ENCODE data around the gene ZFAND2A. TPM values are rescaled to one million over a fixed set of nuclear protein-coding genes. Genes with fewer than 3 reads are reported as not detected.
"Not testable (repeated sequence)": the region's sequence is repeated elsewhere in the genome, so short reads cannot be mapped to it uniquely, and the experiment has no call there.

ZFAND2A gene
- polyA plus RNA-seq, 1 donor (not counting 4 experiments of a cell fraction or from before 2014, with no cell fraction given): 25.5 TPM

- DNase-seq (ENCODE audit: low read depth, low spot score) (no peak), FAIRE-seq (no peak)
- H2AFZ ChIP-seq (ENCODE audit: control insufficient read depth, low read length): no peak overlapping the region
- H3K4me1 ChIP-seq (ENCODE audit: control insufficient read depth, extremely low read depth, insufficient read depth, low read length): peaks cover 3% of the 10 kb centered on the region
- no peaks in the 10 kb centered on the region for H3K9me3 ChIP-seq (ENCODE audit: control insufficient read depth, low read depth, low read length)
- dilution Hi-C loops (cut with MboI; ENCODE audit: extremely low pct_ligation_motif_present, low sequenced_read_pairs): no loop called here
- no peaks in the 10 kb centered on the region for H3K79me2 ChIP-seq (ENCODE audit: control insufficient read depth, insufficient read depth, low read length)
- no peak for TF ChIP-seq EZH2 (IDR thresholded peaks at IDR 0.05; ENCODE audit: low read length)
- TF ChIP-seq CTCF (optimal IDR thresholded peaks at IDR 0.05 in 1 of 3, IDR thresholded peaks at IDR 0.05 in 1 of 3, conservative IDR thresholded peaks at IDR 0.05 in 1 of 3; ENCODE audit: extremely low read depth in 1 of 3, insufficient read depth in 2 of 3, low read length in 3 of 3): no peak
- H4K20me1 ChIP-seq (ENCODE audit: control insufficient read depth, extremely low read depth, insufficient read depth, low read length): no peaks in the 10 kb centered on the region
- peaks cover 36% of the 10 kb centered on the region for H3K27me3 ChIP-seq (ENCODE audit: control insufficient read depth, extremely low read depth, insufficient read depth, low read length)
- H3K27ac ChIP-seq (ENCODE audit: control insufficient read depth, insufficient read depth, low read length): no peak overlapping the region
- no peaks in the 10 kb centered on the region for H3K9me1 ChIP-seq (ENCODE audit: control insufficient read depth, extremely low read depth, insufficient read depth, low read length)
- H3K4me2 ChIP-seq (ENCODE audit: control insufficient read depth, extremely low read depth, insufficient read depth, low read depth, low read length): no peak overlapping the region
- no peaks in the 10 kb centered on the region for H3K36me3 ChIP-seq (ENCODE audit: control insufficient read depth in 2 of 2, extremely low read depth in 1 of 2, insufficient read depth in 2 of 2, low read length in 2 of 2)
- no peak overlapping the region for H3K4me3 ChIP-seq (ENCODE audit: control insufficient read depth in 2 of 3, extremely low read depth in 1 of 3, insufficient read depth in 2 of 3, low read depth in 1 of 3, low read length in 3 of 3)
- no peak overlapping the region for H3K9ac ChIP-seq (ENCODE audit: control insufficient read depth, extremely low read depth, insufficient read depth, low read length)
Observed at GRCh38 chr7:1196950-1197349, 37.0 kb upstream of the ZFAND2A start.

- dilution Hi-C loops (cut with MboI; ENCODE audit: extremely low pct_ligation_motif_present, low sequenced_read_pairs); FAIRE-seq: not testable (repeated sequence)
Observed at GRCh38 chr7:1196441-1196840, 36.4 kb upstream of the ZFAND2A start.

More at GRCh38 chr7:1196441-1196840, 36.4 kb upstream of the ZFAND2A start:
- not testable (repeated sequence) for H3K27ac ChIP-seq (ENCODE audit: control insufficient read depth, insufficient read depth, low read length); H2AFZ ChIP-seq (ENCODE audit: control insufficient read depth, low read length); H3K36me3 ChIP-seq (ENCODE audit: control insufficient read depth in 2 of 2, extremely low read depth in 1 of 2, insufficient read depth in 2 of 2, low read length in 2 of 2); H3K4me2 ChIP-seq (ENCODE audit: control insufficient read depth, extremely low read depth, insufficient read depth, low read depth, low read length); H3K4me3 ChIP-seq (ENCODE audit: control insufficient read depth in 2 of 3, extremely low read depth in 1 of 3, insufficient read depth in 2 of 3, low read depth in 1 of 3, low read length in 3 of 3); DNase-seq (ENCODE audit: low read depth, low spot score); H3K4me1 ChIP-seq (ENCODE audit: control insufficient read depth, extremely low read depth, insufficient read depth, low read length); H3K9me1 ChIP-seq (ENCODE audit: control insufficient read depth, extremely low read depth, insufficient read depth, low read length); H4K20me1 ChIP-seq (ENCODE audit: control insufficient read depth, extremely low read depth, insufficient read depth, low read length); H3K9me3 ChIP-seq (ENCODE audit: control insufficient read depth, low read depth, low read length); H3K79me2 ChIP-seq (ENCODE audit: control insufficient read depth, insufficient read depth, low read length); H3K9ac ChIP-seq (ENCODE audit: control insufficient read depth, extremely low read depth, insufficient read depth, low read length)
- peaks cover 33% of the 10 kb centered on the region for H3K27me3 ChIP-seq (ENCODE audit: control insufficient read depth, extremely low read depth, insufficient read depth, low read length)

Measured in keratinocyte (primary cell).